Effector CD8-positive, alpha-beta T cell (primary cell): ENCODE measurements around the gene EGFR.

Experiments used
- DNase-seq: peaks from one replicate; lab custom pipeline; 2025; lab: John Stamatoyannopoulos, UW

EGFR gene

DNA sequence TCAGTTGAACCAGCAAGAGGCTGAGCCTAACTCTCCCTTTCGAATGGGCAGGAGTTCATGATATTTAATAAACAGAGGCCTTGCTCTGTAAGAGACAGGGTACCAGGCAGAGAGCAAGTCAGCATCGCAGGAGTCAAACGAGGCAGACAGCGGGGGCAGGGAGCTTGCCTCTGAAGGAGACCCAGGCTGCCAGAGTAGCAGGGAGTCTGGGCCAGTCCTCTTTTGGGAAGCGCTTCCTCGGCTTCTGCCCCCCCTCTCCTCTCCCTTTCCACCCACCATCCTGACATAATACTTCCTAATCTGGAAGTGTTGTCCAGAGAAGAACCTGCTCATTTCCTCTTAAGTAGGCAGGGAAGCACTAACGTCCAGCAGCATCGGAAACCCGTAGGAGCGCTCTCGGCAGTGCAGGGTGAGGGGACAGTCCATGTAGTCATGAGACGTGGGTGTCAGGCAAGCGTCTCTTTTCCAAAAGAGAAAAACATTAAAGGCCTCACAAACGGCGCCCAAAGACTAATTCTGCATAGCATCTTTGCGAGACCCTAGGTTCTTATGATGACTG is 171.1 kb downstream of the EGFR start:
- DNase-seq, result no peak

DNA sequence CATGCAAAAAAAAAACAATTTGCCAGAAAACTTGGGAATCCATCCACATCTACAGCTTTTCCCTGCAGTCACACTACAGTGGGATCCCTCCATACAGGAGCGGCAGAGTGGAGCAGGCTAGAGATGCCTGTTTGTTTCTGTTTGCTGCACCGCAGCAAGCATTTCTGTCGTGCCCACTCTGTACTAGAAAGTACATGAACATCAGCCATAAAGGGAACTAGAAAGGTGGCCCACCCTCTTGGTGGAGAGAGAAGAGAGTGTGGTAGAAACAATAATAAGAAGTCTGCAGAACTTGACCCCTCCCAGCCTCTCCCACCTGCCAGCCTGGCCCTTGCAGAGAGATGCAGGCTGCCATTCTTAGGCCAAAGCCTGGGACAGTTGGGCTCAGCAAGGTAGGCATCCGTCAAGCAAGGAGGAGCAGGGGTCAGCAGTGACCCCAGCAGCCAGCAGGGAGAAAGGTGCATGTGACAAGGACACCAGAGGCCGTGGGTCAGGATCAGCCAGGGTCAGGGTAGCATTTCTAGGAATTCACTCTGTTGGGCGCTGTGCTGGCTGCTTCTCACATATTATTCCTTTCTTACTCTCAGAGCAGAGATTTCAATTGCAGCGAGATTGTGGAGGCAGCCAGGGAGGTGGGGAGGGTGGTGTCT is 171.8 kb downstream of the EGFR start:
- no peak for DNase-seq

DNA sequence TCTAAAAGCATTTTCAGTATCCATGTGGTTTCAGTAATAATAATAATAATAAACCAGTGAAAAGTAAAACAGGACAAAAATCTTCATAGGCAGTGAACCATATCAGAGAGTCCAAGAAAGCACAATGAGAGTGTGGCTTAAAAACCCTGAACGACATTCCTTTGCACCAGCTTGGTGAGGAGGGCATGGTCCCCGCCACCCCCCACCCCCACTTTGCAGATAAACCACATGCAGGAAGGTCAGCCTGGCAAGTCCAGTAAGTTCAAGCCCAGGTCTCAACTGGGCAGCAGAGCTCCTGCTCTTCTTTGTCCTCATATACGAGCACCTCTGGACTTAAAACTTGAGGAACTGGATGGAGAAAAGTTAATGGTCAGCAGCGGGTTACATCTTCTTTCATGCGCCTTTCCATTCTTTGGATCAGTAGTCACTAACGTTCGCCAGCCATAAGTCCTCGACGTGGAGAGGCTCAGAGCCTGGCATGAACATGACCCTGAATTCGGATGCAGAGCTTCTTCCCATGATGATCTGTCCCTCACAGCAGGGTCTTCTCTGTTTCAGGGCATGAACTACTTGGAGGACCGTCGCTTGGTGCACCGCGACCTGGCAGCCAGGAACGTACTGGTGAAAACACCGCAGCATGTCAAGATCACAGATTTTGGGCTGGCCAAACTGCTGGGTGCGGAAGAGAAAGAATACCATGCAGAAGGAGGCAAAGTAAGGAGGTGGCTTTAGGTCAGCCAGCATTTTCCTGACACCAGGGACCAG is 172.5 kb downstream of the EGFR start:
- DNase-seq, result no peak

DNA sequence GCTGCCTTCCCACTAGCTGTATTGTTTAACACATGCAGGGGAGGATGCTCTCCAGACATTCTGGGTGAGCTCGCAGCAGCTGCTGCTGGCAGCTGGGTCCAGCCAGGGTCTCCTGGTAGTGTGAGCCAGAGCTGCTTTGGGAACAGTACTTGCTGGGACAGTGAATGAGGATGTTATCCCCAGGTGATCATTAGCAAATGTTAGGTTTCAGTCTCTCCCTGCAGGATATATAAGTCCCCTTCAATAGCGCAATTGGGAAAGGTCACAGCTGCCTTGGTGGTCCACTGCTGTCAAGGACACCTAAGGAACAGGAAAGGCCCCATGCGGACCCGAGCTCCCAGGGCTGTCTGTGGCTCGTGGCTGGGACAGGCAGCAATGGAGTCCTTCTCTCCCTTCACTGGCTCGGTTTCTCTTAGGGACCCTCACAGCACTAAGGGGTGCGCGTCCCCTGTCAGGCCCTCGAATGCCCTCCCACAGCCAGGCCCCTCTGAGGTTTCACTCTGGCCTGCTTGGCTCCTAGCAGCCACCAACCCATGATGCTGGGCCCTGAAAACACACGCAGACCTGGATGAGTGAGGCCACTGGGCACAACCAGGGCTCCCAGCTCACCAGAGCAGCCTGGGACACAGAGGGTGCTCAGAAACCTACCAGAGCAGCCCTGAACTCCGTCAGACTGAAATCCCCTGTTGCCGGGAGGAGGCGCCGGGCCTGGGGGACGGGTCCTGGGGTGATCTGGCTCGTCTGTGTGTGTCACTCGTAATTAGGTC is 173.3 kb downstream of the EGFR start:
- no peak for DNase-seq

DNA sequence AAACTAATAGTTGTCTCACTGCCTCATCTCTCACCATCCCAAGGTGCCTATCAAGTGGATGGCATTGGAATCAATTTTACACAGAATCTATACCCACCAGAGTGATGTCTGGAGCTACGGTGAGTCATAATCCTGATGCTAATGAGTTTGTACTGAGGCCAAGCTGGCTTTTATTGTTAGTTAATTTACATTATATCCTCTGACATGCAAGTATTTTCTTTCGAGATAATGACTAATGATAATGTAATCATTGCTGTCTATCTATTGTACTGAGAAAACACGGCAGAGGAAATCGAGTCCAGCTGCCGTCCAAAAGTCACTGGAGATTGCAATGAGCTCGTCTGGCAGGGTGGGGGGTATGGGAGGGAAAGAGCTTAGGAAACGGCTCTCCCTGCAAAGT is 173.9 kb downstream of the EGFR start:
- no peak for DNase-seq

DNA sequence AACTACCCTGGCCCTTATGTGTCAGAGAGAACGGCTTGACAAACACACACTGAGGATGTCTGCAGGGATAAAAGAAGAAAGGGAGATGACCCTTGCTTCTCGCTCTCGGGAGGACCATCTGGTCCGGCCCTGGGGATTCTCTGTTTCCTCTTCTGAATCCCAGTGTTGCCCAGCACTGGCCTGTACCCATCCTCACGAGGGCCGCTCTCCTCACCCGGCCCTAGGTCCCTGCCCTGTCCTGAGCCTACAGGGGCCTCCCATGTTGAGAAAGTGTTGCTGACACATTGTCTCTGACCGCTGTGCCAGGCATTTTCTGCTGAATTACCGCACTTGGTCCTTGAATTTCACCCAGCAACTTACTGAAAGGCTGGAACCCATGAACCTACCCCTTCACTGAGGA is 174.4 kb downstream of the EGFR start:
- DNase-seq, result no peak

DNA sequence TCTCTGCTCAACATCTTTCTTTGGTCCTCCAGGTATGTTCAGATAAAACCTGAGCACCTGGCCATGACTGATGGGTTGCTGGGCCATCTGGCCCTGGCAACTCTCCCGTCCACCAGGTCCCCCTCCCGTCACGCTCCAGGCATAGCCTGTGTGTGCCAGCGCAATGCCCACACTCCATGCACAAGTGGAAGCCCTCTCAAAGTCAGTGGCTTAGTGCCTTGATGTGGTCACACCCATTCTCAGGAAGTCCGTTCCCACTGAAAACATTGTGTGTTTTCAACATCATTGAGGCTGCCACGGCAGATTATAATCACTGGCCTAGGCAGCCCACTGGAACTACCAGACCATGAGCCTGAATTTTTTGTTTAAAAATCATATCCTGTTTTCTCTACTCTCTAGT is 175.7 kb downstream of the EGFR start:
- DNase-seq, result no peak

DNA sequence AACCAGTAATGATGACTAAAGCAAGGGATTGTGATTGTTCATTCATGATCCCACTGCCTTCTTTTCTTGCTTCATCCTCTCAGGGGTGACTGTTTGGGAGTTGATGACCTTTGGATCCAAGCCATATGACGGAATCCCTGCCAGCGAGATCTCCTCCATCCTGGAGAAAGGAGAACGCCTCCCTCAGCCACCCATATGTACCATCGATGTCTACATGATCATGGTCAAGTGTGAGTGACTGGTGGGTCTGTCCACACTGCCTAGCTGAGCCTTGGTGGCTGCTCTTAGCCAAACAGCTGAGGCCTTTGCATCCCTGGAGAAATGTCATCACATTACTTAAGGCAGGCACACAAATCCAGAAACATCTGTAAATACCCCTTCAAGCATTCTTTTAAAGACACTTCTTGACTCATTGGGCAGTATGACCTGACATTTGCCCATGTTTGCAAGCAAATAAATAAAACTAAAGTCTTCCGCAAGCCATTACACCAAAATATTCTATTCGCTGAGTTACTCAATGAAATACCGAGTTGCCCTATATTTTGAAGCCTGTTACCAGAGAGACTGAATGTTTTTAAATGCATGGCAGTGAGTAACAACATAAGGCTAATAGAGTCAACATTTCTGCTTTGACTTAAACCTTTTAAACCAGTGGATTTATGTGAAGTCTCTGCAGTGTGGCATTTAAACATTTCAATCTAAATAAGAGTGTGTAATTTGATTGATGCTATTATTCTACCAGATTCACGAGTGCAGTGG is 180.0 kb downstream of the EGFR start:
- DNase-seq, result no peak

DNA sequence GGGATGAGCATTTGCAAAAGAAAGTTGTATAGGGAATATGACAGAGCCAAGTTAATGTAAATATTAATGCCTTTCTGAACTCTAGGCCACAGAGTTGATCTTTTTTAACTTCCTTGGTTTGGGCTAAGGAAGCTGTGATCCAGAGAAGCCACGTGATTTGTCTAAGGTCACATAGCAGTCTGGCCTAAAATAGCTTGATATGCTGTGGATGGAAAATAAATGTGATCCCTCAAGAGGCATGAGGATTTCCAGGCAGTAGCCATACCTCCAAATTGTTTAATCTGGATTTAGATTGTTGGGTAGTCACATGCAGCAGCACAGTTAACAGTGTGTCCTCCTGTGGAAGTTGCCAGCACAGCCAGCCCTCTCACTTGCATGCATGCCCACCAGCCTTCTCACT is 180.6 kb downstream of the EGFR start:
- no peak for DNase-seq

DNA sequence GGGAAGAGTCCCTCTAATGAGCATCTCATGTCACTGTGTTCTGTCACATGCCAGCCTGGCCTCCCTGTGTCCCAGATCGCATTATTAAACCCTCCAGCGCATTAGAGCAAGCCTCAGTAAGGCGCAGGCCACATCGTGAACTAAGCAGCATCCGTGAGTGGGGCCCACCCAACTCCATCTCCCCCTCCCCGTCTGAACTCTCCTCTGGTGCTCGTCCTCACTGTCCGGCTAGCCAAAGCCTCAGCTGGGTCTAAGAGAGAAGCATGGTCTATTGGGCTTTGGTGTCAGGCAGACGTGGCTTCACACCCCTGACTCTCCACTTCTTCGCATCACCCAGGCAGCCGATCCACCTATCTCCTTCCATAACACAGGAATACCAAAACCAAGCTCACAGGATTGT is 181.6 kb downstream of the EGFR start:
- no peak for DNase-seq

DNA sequence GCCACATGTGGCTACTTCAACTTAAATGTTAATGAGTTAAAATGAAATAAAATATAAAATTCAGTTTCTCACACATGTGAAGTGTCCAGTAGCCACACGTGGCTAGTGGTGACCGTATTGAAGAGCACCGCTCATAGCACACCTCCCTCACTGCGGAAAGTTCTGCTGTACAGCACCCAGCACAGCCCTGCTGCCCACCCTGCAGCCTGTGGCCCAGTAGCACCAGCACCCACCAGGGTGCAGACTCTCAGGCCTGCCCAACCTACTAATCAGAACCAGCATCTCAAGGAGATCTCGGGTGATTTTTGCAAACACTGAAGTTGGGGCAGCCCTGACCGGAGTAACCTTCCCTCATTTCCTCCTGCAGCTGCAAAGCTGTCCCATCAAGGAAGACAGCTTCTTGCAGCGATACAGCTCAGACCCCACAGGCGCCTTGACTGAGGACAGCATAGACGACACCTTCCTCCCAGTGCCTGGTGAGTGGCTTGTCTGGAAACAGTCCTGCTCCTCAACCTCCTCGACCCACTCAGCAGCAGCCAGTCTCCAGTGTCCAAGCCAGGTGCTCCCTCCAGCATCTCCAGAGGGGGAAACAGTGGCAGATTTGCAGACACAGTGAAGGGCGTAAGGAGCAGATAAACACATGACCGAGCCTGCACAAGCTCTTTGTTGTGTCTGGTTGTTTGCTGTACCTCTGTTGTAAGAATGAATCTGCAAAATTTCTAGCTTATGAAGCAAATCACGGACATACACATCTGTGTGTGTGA is 183.5 kb downstream of the EGFR start:
- DNase-seq, result no peak

DNA sequence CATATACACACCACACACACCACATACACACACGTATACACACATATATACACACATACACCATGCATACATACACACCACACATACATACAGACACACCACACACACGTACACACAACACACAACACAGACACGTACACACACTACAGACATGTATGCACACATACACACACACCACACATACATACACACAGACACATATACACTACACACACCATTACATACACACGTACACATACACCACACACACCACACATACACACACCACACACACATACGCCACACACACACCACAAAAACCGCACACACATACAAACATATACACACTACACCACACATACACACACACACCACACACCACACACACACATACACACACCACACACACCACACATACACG is 184.5 kb downstream of the EGFR start:
- DNase-seq, result no peak

DNA sequence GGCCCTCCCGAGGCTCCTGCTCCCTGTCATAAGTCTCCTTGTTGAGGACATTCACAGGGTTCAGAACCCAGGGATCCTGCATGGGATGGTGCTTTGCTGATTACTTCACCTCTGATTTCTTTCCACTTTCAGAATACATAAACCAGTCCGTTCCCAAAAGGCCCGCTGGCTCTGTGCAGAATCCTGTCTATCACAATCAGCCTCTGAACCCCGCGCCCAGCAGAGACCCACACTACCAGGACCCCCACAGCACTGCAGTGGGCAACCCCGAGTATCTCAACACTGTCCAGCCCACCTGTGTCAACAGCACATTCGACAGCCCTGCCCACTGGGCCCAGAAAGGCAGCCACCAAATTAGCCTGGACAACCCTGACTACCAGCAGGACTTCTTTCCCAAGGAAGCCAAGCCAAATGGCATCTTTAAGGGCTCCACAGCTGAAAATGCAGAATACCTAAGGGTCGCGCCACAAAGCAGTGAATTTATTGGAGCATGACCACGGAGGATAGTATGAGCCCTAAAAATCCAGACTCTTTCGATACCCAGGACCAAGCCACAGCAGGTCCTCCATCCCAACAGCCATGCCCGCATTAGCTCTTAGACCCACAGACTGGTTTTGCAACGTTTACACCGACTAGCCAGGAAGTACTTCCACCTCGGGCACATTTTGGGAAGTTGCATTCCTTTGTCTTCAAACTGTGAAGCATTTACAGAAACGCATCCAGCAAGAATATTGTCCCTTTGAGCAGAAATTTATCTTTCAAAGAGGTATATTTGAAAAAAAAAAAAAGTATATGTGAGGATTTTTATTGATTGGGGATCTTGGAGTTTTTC is 186.5 kb downstream of the EGFR start:
- no peak for DNase-seq

DNA sequence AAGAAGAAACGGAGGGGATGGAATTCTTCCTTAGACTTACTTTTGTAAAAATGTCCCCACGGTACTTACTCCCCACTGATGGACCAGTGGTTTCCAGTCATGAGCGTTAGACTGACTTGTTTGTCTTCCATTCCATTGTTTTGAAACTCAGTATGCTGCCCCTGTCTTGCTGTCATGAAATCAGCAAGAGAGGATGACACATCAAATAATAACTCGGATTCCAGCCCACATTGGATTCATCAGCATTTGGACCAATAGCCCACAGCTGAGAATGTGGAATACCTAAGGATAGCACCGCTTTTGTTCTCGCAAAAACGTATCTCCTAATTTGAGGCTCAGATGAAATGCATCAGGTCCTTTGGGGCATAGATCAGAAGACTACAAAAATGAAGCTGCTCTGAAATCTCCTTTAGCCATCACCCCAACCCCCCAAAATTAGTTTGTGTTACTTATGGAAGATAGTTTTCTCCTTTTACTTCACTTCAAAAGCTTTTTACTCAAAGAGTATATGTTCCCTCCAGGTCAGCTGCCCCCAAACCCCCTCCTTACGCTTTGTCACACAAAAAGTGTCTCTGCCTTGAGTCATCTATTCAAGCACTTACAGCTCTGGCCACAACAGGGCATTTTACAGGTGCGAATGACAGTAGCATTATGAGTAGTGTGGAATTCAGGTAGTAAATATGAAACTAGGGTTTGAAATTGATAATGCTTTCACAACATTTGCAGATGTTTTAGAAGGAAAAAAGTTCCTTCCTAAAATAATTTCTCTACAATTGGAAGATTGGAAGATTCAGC is 187.6 kb downstream of the EGFR start:
- DNase-seq, result no peak

DNA sequence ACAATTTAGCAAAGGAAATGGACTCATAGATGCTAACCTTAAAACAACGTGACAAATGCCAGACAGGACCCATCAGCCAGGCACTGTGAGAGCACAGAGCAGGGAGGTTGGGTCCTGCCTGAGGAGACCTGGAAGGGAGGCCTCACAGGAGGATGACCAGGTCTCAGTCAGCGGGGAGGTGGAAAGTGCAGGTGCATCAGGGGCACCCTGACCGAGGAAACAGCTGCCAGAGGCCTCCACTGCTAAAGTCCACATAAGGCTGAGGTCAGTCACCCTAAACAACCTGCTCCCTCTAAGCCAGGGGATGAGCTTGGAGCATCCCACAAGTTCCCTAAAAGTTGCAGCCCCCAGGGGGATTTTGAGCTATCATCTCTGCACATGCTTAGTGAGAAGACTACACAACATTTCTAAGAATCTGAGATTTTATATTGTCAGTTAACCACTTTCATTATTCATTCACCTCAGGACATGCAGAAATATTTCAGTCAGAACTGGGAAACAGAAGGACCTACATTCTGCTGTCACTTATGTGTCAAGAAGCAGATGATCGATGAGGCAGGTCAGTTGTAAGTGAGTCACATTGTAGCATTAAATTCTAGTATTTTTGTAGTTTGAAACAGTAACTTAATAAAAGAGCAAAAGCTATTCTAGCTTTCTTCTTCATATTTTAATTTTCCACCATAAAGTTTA is 188.8 kb downstream of the EGFR start:
- no peak for DNase-seq

DNA sequence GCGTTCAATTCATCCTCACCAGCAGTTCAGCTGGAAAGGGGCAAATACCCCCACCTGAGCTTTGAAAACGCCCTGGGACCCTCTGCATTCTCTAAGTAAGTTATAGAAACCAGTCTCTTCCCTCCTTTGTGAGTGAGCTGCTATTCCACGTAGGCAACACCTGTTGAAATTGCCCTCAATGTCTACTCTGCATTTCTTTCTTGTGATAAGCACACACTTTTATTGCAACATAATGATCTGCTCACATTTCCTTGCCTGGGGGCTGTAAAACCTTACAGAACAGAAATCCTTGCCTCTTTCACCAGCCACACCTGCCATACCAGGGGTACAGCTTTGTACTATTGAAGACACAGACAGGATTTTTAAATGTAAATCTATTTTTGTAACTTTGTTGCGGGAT is 190.5 kb downstream of the EGFR start:
- DNase-seq, result no peak

DNA sequence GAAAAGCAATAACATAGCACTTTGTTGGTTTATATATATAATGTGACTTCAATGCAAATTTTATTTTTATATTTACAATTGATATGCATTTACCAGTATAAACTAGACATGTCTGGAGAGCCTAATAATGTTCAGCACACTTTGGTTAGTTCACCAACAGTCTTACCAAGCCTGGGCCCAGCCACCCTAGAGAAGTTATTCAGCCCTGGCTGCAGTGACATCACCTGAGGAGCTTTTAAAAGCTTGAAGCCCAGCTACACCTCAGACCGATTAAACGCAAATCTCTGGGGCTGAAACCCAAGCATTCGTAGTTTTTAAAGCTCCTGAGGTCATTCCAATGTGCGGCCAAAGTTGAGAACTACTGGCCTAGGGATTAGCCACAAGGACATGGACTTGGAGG is 191.4 kb downstream of the EGFR start:
- no peak for DNase-seq

DNA sequence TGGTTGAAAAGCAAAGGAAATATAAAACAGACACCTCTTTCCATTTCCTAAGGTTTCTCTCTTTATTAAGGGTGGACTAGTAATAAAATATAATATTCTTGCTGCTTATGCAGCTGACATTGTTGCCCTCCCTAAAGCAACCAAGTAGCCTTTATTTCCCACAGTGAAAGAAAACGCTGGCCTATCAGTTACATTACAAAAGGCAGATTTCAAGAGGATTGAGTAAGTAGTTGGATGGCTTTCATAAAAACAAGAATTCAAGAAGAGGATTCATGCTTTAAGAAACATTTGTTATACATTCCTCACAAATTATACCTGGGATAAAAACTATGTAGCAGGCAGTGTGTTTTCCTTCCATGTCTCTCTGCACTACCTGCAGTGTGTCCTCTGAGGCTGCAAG is 191.9 kb downstream of the EGFR start:
- DNase-seq, result no peak

DNA sequence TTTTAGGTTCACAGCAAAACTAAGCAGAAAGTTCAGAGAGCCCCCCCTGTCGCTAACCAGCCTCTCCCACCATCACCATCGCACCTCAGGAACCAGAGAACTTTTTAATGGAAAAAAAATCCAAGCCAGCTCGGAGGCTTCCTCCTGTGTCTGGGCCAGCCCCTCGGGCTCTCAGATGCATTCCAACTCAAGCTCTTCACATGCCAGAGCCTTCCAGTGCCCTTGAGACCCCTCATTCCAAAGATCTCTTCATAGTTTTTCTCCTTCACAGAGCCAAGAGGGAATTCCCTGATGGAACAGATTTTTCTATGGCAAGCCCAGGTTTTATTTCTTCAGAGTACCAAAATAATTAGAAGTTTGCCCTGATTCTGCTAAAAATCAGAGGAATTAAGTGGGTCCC is 192.9 kb downstream of the EGFR start:
- DNase-seq, result no peak
